LHCN-M2 (cell line): ENCODE data around the gene GATA6. TPM values are rescaled to one million over a fixed set of nuclear protein-coding genes. Genes with fewer than 3 reads are reported as not detected.

Experiments used
- DNase-seq: peaks from one replicate; pipeline ENCODE4 v3.0.0-alpha.2; 2012; ENCODE audit warnings: low read depth
- total RNA-seq: library from RNA; depleted of rRNA; stranded (reverse); fragments of >200 nt; gene quantifications from 2 replicates; pipeline ENCODE4 v1.2.3, GENCODE V29; 2014

The GATA6 gene
- total RNA-seq, 1 experiment from 2014 or later = 0.06 TPM

GRCh38 chr18:22166069-22166950 lies 3.1 kb upstream of the GATA6 start:
- no peak for DNase-seq

- no peak for DNase-seq
These were observed 2.3 kb upstream of the GATA6 start for GRCh38 chr18:22167091-22167470.

- no peak for DNase-seq
These were observed 1.7 kb upstream of the GATA6 start for GRCh38 chr18:22167471-22168241.

- DNase-seq = no peak
These were observed 948 bp upstream of the GATA6 start for GRCh38 chr18:22168360-22168921.

- no peak for DNase-seq
These were observed 566 bp downstream of the GATA6 start for GRCh38 chr18:22169889-22170420.

GRCh38 chr18:22170421-22171257 lies 1.2 kb downstream of the GATA6 start:
- DNase-seq = no peak

- no peak for DNase-seq
These were observed 2.1 kb downstream of the GATA6 start for GRCh38 chr18:22171258-22172119.

GRCh38 chr18:22172120-22172582 lies 2.8 kb downstream of the GATA6 start:
- no peak for DNase-seq

GRCh38 chr18:22172594-22173049 lies 3.2 kb downstream of the GATA6 start:
- DNase-seq = no peak

- DNase-seq = no peak
These were observed 4.0 kb downstream of the GATA6 start for GRCh38 chr18:22173221-22173927.

GRCh38 chr18:22173928-22174301 lies 4.5 kb downstream of the GATA6 start:
- DNase-seq = no peak

- no peak for DNase-seq
These were observed 5.2 kb downstream of the GATA6 start for GRCh38 chr18:22174341-22175145.

- no peak for DNase-seq
These were observed 6.0 kb downstream of the GATA6 start for GRCh38 chr18:22175346-22175745.

GRCh38 chr18:22176420-22177326 lies 7.3 kb downstream of the GATA6 start:
- no peak for DNase-seq

GRCh38 chr18:22177327-22177871 lies 8.0 kb downstream of the GATA6 start:
- DNase-seq = no peak

GRCh38 chr18:22179174-22179573 lies 9.8 kb downstream of the GATA6 start:
- no peak for DNase-seq

- DNase-seq = no peak
These were observed 10.2 kb downstream of the GATA6 start for GRCh38 chr18:22179631-22180030.
